ENCODE results near the gene DKK3.
A peak's percentile ranks its signal among the peaks of the same experiment; 100 is the strongest.

Gene DKK3

DNA sequence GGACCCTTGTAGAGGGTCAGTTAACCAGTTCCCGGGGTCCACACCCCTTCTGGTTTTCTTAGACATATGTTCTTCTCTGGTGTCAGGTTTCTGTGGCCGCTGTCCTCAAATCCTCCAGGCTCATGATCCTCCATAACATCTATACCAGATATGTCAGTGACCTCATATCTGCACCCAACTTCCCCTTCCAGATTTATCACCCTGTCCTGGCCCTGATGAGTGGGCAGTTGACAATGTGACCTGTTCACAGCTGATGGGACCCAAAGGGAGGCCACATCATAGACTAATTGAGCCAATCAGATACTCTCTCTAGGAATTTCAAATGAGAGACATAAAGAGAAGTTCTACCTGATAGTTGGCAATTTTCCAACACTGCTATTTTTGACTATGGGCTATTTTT lies 5.1 kb downstream of the DKK3 start:
- DNase-seq: no peak

DNA sequence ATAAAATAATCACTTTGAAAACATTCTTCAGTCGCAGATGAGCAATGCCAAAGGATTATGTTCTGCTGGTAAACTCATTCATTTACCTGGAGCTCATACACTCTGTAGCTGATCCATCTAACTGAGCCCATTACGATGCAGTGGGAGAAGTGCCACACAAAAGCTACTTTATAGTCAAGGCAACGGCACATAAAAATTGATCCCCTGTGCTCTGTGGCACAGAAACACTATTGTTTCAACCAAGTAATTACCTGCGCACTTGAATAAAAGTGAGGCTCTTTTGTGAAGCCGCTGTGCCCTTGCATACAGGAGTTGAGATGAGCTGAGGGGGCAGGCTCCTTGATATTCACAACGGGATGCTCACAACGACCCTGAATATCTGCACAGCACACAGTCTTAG lies 7.2 kb downstream of the DKK3 start:
- DNase-seq: no peak

- no peak for DNase-seq
Observed at GRCh38 chr11:11998091-11998781, 10.2 kb downstream of the DKK3 start.

DNA sequence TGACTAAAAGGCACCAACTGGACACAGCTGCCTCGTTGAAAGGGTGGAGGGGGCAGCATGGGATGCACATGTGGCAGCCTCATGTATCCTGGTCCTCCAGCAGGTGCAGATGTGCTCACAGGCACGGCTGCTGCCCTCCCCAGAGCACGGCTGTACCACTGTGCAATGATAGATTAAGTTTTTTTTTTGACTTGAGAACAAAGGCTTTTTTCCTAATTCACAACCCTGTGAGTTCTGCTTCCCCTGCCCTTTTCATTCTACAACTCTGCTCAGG lies 11.4 kb downstream of the DKK3 start:
- DNase-seq: no peak

GRCh38 chr11:11996321-11997048 lies 11.9 kb downstream of the DKK3 start:
- DNase-seq: peak; percentile 28

DNA sequence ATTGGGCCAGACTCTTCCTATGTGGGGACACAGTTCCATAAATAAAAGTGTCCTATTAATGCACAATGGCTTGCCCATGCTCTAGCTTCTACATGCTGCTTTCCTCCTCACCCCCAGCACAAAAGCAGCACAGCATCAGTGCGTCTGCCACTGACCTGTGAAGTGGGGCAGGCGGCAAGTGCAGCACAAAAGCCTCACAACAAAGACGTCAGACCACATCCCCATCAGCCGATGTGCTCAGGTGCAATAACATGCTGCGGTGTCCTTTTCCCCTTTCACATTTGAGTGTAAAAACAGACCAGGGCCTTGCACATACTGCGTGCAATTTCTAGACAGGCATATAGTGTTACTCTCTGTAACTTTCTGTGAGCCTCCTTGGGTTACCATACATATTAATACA lies 12.8 kb downstream of the DKK3 start:
- DNase-seq: no peak

- peak; percentile 41 for DNase-seq
Observed at GRCh38 chr11:11993839-11994238, 14.6 kb downstream of the DKK3 start.

GRCh38 chr11:11992257-11993212 lies 15.9 kb downstream of the DKK3 start:
- DNase-seq: no peak

- no peak for DNase-seq
Observed at GRCh38 chr11:11989774-11990744, 18.4 kb downstream of the DKK3 start.

- DNase-seq: no peak
Observed at GRCh38 chr11:11988681-11989261, 19.7 kb downstream of the DKK3 start.

DNA sequence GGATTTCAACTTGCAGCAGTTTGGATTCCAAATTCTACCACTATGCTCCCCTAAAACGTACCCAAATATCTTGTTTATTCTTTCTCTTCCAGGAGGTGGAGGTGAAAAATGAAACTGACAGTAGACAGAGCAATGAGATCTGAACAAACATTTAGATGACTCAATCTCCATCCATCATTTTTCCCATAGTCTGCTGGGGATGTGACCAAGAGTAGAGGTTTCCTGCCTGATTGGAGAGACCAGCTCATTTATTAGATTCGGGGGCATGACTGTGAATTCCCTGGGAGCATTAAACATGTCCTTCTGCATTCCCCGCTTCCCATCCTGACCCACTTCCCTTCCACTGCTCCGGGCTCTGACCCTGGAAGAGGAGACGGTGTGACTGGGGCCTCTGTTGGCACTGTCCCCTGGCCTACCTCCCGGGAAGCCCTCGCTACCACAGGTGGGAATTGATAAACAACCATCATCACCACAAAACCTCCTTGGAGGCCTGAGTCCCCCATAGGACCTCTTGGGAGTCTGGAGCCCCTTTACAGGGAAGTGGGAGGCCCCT lies 20.3 kb downstream of the DKK3 start:
- DNase-seq: no peak

DNA sequence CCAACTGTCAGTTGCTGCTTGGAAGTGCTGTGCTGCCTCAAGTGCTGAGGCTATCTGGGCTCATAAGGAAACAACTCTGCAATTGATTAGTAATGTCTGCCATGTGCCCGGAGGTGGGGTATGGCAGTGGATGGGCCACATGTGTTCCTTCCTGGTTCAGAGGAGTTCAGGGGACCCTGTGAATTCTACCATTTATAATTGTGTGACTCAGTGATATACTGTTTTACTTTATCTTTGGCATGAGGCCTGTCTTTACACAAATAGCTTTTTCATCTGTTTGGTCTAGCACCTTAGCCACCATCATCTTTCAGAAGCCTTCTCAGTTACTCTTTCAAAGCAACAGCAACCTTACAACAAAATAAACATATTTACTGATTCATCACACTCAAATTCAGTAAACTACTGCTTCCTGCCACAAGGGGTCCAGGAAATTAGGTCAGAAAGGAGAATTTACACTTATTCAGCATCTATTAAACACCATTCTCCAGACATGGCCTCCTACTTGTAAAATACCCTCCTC lies 20.9 kb downstream of the DKK3 start:
- no peak for DNase-seq

- no peak for DNase-seq
Observed at GRCh38 chr11:11985954-11986949, 22.2 kb downstream of the DKK3 start.

DNA sequence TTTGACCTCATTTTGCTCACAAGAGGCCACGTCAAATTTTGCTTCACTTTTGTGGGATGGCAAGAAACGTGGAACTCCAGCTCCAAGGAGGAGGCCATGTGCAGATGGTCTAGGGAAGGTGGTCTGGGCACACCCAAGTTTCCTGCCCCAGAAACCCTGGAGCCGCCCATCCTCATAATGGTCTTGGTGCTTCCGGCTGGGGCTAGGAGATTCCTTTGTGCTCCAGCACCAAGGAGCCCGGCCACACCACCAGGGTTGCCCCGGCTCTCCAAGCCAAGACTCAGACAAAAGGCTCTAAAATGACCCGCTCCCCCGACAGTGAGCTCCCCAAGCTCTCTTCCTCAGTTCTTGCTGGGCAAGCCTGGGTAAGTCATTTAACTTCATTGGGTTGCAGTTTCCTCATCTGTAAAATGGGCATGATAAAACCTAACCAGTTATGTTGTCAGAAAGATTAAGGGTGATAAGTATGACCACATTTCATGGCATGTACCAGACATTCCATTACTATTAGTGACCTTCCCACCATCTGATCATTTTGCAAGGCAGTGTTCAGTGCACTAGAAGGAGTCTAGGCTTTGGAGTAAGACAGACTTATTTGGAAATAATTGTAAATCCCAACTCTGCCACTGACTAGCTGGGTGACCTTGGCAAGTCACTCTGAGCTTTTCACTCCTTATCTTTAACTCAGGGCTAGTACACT lies 23.3 kb downstream of the DKK3 start:
- no peak for DNase-seq

- DNase-seq: no peak
Observed at GRCh38 chr11:11984563-11984962, 23.9 kb downstream of the DKK3 start.

DNA sequence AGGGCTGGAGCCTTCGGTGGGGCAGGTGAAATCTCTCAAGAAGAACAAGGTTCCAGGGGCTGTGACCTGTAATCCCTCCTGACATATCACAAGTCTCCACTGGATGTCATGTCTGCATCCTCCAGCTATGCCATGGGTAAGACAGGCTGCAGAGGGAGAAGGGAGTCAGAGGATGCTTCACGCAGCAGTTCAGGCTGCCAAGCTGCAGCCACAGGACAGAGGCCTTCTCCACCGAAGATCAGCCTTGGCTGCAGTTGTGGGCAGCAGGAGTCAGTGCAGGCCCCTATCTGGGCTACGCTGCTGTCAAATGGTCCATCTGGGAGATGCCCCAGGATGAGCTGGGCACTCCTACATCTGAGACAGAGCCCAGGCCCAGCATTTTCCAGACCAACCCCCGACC lies 25.0 kb downstream of the DKK3 start:
- no peak for DNase-seq

GRCh38 chr11:11982975-11983374 lies 25.5 kb downstream of the DKK3 start:
- DNase-seq: no peak

GRCh38 chr11:11982461-11982860 lies 26.0 kb downstream of the DKK3 start:
- DNase-seq: no peak

GRCh38 chr11:11981840-11982239 lies 26.6 kb downstream of the DKK3 start:
- DNase-seq: no peak

DNA sequence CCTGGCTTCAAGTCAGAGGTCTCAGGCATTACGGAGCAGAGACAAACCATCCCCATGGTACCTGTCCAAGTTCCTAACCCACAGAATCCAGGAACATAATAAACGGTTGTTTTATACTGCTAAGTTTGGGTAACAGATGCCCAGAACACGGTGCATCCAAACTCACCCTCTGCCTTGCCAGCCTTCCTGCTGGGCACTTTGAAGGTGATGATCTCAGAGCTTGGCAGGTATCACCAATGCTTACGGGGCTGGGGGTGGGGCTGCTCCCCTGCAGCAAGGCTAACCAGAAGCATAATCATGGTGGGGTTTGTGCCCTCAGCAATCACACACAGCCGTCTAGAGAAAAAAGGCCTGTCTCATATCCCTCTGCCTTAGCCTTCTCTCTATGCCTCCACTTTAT lies 27.1 kb downstream of the DKK3 start:
- DNase-seq: no peak

All from NCI-H1694 treated with DMSO at 0.1 percent for 48 hours (cell line).